HepG2 (cell line): ENCODE data around the gene MEX3A. TPM values are rescaled to one million over a fixed set of nuclear protein-coding genes. Genes with fewer than 3 reads are reported as not detected.

ENCODE experiments used
- ELF3 ChIP-seq: IDR thresholded peaks from 2 replicates; pipeline ENCODE4 v1.6.1; 2016; ENCODE audit warnings: missing genetic modification reagents, missing compliant biosample characterization
- FOXK1 ChIP-seq: sonication (generic); formaldehyde crosslinking; IDR thresholded peaks from 2 replicates; pipeline ENCODE4 v1.4.0; 2020; ENCODE audit warnings: low read depth, missing genetic modification reagents, borderline replicate concordance
- GFI1 ChIP-seq: sonication (generic); formaldehyde crosslinking; IDR thresholded peaks from 2 replicates; pipeline ENCODE4 v1.5.0; 2020; ENCODE audit warnings: missing genetic modification reagents, mild to moderate bottlenecking, borderline replicate concordance
- HDAC2 ChIP-seq: sonication (generic); formaldehyde crosslinking; IDR thresholded peaks from 2 replicates; pipeline ENCODE4 v1.4.0; 2020; ENCODE audit warnings: missing genetic modification reagents
- IKZF5 ChIP-seq: IDR thresholded peaks from 2 replicates; pipeline ENCODE4 v1.6.1; 2018; ENCODE audit warnings: missing genetic modification reagents, mild to moderate bottlenecking, missing compliant biosample characterization
- ISL2 ChIP-seq: sonication (generic); formaldehyde crosslinking; IDR thresholded peaks from 2 replicates; pipeline ENCODE4 v1.5.0; 2020; ENCODE audit warnings: missing genetic modification reagents
- PBX3 ChIP-seq: sonication (generic); formaldehyde crosslinking; IDR thresholded peaks from 2 replicates; pipeline ENCODE4 v1.8.1; 2023; ENCODE audit warnings: missing genetic modification reagents, inconsistent platforms, borderline replicate concordance
- PLRG1 ChIP-seq: fragments of 450-650 bp; conservative IDR thresholded peaks from 2 replicates; pipeline ENCODE4 v1.6.1; 2016
- ZBTB20 ChIP-seq: sonication (generic); formaldehyde crosslinking; IDR thresholded peaks from 2 replicates; pipeline ENCODE4 v1.8.1; 2023; ENCODE audit warnings: missing genetic modification reagents, low read depth, mild to moderate bottlenecking, borderline replicate concordance
- ZNF136 ChIP-seq: sonication (generic); formaldehyde crosslinking; IDR thresholded peaks from 2 replicates; pipeline ENCODE4 v1.8.1; 2022; ENCODE audit warnings: low read depth, mild to moderate bottlenecking, moderate library complexity, missing genetic modification reagents
- ZNF768 ChIP-seq: sonication (generic); formaldehyde crosslinking; IDR thresholded peaks from 2 replicates; pipeline ENCODE4 v1.4.0; 2020; ENCODE audit warnings: missing genetic modification reagents
- polyA plus RNA-seq, 8 experiments: library from polyadenylated mRNA; depleted of rRNA in 3 of 8; stranded (reverse) in 7 of 8; unstranded in 1 of 8; fragments of >200 nt; fragmentation: Illumina TruSeq in 4 of 8; extraction: Trizol in 4 of 8; gene quantifications; 2 replicates each; pipeline versions ENCODE4 v1.2.1 to v1.2.3, GENCODE V29; 2011 to 2016; ENCODE audit warnings: low read depth in 4 of 8, missing spikeins in 1 of 8, mixed read lengths in 1 of 8; ENCODE audit not compliant: insufficient read depth in 1 of 8
- total RNA-seq, 5 experiments: library from RNA; depleted of rRNA; stranded (reverse); fragments of >200 nt; fragmentation: Illumina TruSeq; extraction: Trizol; gene quantifications; 2 replicates each; pipeline ENCODE4 v1.2.3, GENCODE V29; 2016; ENCODE audit warnings: low read depth in 1 of 5
- TF ChIP-seq, protein P1 (sequence below): sonication (generic); formaldehyde crosslinking; IDR thresholded peaks from 2 replicates; pipeline ENCODE4 v1.8.0; 2022; ENCODE audit warnings: missing genetic modification reagents, mild to moderate bottlenecking, moderate library complexity, borderline replicate concordance
- TF ChIP-seq, protein P2 (sequence below): sonication (generic); formaldehyde crosslinking; IDR thresholded peaks from 2 replicates; pipeline ENCODE4 v1.4.0; 2020; ENCODE audit warnings: missing genetic modification reagents, borderline replicate concordance

MEX3A gene
- total and polyA plus RNA-seq, 2 of the 13 experiments (the other 11 are each of a cell fraction or from before 2014, with no cell fraction given) = 7.6 to 9.1 TPM

GRCh38 chr1:156129687-156130577 lies 47.7 kb upstream of the MEX3A start (continued):
- TF ChIP-seq FOXK1 (peak; percentile 62; the same call in 1 of the 2 replicates), ZNF768 (CRISPR knock-in tag) (no peak), IKZF5 (CRISPR knock-in tag) (no peak), ELF3 (CRISPR knock-in tag) (peak; percentile 93), PBX3 (CRISPR knock-in tag) (no peak), ZBTB20 (CRISPR knock-in tag) (0 out of 2 replicates have a peak, but pooled peaks have one; percentile 38), ISL2 (CRISPR knock-in tag) (peak; percentile 62; the same call in 1 of the 2 replicates), PLRG1 (no peak), HDAC2 (CRISPR knock-in tag) (peak; percentile 95), GFI1 (CRISPR knock-in tag) (no peak; the same call in 1 of the 2 replicates), ZNF136 (no peak)
- TF ChIP-seq, protein P1, sequence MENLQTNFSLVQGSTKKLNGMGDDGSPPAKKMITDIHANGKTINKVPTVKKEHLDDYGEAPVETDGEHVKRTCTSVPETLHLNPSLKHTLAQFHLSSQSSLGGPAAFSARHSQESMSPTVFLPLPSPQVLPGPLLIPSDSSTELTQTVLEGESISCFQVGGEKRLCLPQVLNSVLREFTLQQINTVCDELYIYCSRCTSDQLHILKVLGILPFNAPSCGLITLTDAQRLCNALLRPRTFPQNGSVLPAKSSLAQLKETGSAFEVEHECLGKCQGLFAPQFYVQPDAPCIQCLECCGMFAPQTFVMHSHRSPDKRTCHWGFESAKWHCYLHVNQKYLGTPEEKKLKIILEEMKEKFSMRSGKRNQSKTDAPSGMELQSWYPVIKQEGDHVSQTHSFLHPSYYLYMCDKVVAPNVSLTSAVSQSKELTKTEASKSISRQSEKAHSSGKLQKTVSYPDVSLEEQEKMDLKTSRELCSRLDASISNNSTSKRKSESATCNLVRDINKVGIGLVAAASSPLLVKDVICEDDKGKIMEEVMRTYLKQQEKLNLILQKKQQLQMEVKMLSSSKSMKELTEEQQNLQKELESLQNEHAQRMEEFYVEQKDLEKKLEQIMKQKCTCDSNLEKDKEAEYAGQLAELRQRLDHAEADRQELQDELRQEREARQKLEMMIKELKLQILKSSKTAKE (CRISPR knock-in tag) = peak; percentile 78; the same call in 1 of the 2 replicates
- TF ChIP-seq, protein P2, sequence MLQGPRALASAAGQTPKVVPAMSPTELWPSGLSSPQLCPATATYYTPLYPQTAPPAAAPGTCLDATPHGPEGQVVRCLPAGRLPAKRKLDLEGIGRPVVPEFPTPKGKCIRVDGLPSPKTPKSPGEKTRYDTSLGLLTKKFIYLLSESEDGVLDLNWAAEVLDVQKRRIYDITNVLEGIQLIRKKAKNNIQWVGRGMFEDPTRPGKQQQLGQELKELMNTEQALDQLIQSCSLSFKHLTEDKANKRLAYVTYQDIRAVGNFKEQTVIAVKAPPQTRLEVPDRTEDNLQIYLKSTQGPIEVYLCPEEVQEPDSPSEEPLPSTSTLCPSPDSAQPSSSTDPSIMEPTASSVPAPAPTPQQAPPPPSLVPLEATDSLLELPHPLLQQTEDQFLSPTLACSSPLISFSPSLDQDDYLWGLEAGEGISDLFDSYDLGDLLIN (CRISPR knock-in tag) = no peak
